GM21825 (cell line): Measurements from ENCODE around the gene PYCR2.

Experiments
- ATAC-seq: cut with Tn5 transposase; IDR thresholded peaks from one replicate; pipeline ENCODE4 v1.9.1; 2021; ENCODE audit warnings: mild to moderate bottlenecking, moderate library complexity; ENCODE audit not compliant: unreplicated experiment

PYCR2 gene

DNA sequence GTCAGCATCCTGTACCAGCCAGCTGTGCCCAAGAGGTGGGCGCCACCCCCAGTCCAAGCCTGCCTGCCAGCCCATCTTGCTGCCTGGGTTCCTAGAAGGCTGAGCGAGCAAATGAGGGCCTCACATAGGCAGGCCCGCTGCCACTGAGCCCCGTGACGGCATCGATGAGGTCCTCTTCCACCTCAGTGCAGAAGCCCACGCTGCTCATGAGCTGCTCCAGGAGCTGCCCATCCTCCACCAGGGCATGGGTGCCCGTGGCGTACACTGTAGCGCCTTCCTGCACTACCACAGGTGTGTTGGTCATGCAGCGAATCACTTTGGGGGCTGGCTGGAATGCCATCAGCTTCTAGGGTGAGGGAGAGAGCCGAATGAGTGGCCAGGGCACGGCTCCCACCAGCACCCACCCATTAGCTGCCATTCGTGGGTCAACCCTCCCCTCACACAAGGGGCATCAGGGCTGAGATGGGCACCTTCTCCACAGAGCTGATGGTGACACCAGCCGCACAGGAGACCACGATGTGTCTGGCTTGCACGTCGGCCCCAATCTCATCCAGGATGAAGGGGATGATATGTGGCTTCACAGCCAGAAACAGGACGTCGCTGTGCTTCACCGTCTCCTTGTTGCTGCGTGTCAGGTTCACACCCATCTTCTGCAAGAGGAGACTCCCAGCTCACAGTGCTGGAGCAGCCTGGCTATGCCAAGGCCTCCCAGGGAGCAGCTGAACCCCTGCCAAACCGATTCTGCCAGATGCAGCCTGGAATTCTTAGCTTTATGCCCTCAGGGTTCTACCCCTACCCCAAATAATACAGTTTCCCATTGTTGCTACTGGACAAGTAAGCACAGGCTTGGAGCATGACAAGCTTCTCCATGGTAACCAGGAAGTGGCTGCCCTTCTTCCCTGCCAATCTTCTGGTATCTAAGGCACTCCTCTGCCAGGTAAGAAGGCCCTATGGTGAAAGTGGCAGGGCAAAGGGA lies 2.0 kb downstream of the PYCR2 start:
- ATAC-seq, result no peak

DNA sequence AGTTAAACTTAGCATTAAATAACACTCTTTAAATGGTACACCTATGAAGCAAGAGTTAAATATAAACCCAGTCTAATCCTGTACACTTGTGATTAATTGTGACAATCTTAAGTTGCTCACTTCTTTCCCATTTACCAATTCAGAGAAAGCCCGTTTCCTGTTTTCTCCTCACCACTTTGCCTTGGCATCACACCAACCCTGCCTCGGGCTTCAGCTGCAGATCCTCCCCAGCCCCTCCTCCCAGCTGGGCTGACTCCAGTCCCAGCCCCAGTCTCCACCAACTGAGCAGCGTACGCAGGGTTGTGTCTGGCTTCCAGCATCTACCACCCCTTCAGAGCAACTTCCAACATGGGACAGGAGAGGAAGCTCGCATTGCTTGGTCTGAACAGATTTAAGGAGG lies 4.1 kb downstream of the PYCR2 start:
- no peak for ATAC-seq

DNA sequence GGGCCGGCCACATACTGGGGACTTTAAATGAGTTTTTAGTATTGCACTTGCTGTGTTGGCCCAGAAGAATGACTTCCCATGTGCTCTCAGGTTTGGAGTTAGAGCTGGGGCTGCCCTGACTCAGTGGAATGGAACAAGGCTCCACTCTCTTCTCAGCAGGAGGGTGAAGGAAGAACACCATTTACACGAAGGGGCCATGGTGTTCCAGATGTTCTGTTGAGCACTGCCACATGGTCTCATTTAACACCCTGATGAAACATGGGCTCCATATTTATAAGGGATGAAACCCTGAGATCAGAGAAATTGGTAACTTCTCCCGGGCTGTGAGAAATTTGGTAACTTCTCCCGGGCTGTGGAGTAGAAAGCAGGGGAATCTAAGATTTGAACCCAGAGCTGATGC lies 5.8 kb downstream of the PYCR2 start:
- ATAC-seq, result no peak

DNA sequence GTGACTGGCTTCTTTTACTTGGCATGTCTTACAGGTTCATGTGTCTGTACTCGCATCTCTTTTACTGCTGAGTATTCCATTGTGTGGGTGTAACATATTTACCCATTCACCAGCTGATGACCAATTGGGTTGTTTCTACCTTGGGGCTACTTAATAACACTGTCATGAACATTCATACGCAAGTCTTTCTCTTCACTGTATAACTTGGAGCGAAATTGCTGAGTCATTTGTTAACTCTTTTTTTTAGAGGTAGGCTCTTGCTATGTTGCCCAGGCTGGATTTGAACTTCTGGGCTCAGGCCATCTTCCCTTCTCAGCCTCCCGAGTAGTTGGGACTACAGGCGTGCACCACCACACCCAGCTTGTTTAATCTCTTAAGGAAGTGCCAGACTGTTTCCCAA lies 6.5 kb downstream of the PYCR2 start:
- no peak for ATAC-seq

DNA sequence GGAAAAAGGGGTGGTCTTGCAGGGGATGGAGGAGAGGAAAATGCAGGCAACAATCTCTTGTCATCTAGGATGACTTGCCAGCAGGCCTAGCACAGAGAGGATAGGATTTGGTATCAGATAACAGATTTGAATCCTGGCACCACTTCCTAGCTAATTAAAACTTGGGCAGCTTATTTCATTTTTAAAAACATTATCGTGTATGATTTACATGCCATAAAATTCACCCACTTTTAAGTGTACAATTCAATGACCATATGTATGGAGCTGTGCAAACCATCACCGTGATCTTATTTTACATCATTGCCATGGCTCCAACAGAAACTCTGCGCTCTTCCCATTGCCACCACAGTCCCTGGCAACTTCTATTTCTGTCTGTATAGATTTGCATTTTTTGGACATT lies 6.9 kb downstream of the PYCR2 start:
- no peak for ATAC-seq

DNA sequence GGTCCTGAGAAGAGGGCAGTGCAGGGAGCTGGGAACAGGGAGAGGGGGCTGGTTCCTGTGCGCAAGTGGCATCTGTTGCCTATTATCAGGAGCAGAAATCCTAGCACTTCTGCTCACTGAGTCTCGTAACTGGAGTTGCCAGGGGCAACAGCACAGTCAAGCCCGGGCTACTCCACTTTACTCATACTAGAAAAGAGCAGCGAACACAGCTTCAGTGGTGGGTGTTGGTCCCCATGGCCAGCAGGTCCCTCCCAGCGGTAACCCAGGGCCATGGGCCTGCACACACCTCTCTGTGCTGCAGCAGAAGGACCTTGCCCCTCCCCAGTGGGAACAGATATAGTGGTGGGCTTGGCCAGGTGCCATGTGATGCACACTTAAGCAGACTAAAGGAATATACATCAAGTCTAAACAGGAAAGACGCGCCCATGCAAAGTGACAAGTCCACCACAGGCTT lies 8.5 kb downstream of the PYCR2 start:
- ATAC-seq, result no peak

DNA sequence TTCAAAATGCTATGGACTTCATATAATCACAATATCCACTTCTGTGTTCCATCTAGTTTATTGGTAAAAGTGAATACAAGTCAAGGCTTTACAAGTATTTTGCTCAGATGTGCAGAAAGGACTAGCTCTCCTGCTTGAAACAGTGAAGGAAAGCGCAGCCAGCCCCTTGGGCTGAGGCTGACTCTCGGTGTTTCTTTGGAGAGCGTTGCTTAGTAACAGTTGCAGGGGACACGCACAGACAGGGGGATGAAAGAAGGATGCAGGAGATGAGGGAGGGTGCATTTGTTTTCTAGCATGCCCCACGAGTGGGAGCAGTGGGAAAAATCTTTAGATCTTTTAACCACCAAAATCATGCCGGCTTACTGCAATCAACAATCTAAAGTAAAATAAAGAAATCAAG lies 9.1 kb downstream of the PYCR2 start:
- no peak for ATAC-seq

DNA sequence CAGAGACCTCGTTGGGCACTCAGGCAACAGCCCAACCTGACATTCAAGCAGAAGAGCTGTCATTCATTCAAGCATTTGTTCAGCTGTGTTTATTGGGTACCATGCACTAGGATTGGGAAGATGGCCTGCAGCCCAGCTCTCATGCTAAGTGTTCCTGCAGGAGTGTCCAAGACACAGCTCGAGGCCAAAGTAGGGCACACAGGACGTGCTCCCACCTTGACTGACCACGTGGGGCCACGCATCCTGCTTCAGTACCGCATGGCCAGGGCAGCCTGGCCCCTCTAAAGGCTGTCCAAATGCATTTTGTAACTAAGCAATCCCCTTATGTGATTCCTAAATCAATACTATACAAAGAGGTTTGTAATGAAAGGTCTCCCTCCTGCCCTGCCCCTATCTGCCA lies 9.7 kb downstream of the PYCR2 start:
- ATAC-seq, result no peak

DNA sequence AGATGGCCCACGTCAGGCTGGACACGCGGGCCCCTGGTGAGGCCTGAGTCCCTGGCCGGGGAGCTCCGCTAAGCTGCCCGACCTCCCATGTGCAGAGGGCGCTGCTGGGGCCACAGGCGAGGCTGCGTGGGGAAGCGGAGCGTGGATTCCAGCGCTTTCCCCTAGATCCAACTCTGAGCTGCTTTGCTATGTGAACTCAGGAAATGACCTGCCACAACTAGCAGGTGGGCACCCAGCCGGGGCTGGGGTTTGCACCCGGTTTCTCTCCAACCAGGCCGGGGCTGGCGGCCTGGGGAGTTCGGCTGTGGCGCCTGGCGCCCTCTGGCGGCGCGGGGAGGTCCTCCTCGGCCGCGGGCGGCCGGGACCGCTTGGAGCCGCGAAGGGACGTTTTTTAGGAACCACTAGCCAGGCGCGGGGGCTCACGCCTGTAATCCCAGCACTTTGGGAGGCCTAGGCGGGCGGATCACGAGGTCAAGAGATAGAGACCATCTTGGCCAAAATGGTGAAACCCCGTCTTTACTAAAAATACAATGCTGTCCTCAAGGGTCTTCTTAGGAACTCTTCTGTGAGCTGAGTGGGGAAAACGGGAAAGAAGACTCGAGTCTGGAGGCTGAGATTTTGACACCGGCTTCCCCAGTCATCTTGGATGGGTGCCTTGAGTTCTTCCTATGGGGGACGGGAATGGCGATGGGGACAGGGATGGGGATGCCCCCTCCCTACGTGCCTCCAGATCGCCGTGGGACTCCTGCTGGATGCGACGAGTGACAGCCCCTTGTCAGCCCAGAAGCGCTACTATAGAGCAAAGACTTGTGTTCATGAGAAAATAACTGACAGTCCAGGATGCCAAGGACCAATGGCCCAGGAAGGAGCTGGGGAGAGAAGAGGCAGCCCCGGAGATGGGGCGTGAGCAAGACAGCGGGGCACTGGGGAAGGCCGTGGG lies 12.6 kb downstream of the PYCR2 start:
- peak; percentile 59 for ATAC-seq

DNA sequence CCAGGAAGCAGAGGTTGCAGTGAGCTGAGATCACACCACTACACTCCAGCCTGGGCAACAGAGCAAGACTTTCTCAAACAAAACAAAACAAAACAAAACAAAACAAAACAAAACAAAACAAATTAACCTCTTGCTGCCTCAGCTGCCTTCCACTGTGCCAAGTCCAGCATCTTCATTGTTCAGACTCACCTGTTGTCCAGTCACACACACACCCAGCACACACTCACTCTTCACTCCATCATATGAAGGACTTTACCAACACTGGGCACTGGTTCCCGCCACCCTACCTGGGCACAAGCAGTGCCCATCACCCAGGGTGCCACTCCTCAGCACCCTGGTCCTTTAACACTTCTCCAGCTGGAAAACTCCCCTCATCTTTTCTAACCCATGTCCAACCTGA lies 14.6 kb downstream of the PYCR2 start:
- no peak for ATAC-seq

DNA sequence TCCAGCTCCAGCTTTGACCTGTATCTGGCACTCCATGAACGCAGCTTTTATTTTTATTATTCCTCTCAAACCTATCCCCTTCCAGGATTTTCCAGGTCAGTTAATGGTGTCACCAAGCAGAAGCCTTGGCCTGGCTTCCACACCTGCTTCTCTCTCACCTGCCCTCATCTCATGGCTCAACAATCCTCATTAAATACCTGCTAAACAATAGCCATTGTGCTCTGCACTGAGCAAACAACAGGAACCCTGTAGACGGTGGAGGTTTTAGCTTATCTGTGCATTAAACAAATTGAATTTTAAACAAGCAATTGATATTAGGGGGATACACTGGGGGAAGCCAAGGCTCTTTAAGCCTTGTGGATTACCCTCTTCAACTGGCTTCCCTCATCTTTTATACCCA lies 15.3 kb downstream of the PYCR2 start:
- no peak for ATAC-seq

DNA sequence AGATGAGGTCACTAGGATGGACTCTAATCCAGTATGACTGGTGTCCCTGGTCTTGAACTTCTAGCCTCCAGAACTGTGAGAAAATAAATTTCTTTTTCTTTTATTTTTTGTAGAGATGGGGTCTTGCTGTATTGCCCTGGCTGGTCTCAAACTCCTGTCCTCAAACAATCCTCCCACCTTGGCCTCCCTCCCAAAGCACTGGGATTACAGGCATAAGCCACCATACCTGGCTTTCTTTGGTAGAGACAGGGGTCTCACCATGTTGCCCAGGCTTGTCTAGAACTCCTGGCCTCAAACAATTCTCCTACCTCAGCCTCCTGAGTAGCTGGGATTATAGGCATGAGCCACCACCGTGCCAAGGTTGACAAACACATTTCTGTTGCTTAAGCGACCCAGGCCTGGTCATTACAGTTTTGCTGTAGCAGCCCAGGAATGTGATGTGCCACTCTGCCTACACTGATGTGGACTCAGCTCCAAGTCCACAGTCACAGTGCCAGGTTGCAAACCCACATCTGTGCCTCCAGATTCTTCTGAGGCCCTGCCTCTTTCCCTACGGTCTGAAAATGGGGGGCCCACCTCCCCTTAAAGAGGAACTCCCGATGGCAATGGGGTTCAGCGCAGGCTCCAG lies 15.9 kb downstream of the PYCR2 start:
- ATAC-seq, result no peak

DNA sequence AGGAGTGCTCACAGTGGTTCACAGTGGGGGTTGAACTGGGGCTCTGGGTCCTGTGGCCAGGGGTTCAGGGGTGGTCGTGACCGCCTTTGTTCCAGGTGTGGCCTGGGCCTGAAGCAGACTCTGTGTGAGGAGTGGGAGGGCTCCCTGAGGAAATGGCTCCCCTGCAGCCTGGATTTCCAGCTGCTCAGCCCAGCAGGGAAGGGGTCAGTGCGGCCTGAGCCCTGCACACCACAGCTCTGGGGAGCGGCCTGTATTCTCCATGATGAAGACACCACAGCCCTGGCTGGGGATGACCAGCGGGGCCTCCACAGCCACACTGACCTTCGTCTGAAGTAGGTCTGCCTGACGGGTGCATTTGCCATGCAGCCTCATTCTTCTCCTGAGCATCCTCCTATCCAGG lies 16.7 kb downstream of the PYCR2 start:
- no peak for ATAC-seq

DNA sequence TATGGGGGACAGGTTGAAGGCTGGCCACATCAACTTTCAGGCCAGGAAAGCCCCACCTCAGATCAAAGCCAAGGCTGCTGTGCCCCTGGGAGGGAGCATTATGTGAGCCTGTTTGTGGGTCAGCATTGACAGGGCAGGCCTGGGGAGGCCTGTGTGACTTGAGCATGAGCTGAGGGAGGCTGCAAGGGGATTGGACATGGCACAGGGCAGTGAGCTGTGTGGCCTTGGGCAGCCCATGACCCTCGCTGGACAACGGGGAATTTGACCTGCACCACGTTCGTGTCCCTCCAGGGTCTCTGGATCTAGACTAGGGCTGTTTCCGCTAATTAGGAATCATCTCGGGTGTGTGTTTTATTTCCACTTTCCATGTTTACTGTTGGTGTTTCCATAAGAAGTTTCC lies 17.6 kb downstream of the PYCR2 start:
- no peak for ATAC-seq

DNA sequence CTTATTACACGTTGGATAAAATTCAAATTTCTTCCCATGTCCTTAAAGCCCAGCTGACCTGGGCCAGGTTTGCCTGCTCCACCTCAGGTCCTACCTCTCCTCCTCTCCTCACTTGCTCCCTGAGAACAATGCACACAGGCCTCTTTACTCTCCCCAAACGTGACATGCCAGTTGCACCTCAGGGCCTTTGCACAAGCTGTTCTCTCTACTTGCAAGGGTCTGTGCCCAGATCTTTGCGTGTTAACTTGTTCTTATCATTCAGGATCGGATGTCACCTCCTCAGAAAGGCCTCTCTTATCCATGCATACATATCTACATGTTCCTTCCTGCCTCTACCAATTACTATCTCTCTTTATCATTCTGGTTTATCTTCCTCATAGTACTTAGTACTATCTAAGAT lies 20.4 kb downstream of the PYCR2 start:
- no peak for ATAC-seq

DNA sequence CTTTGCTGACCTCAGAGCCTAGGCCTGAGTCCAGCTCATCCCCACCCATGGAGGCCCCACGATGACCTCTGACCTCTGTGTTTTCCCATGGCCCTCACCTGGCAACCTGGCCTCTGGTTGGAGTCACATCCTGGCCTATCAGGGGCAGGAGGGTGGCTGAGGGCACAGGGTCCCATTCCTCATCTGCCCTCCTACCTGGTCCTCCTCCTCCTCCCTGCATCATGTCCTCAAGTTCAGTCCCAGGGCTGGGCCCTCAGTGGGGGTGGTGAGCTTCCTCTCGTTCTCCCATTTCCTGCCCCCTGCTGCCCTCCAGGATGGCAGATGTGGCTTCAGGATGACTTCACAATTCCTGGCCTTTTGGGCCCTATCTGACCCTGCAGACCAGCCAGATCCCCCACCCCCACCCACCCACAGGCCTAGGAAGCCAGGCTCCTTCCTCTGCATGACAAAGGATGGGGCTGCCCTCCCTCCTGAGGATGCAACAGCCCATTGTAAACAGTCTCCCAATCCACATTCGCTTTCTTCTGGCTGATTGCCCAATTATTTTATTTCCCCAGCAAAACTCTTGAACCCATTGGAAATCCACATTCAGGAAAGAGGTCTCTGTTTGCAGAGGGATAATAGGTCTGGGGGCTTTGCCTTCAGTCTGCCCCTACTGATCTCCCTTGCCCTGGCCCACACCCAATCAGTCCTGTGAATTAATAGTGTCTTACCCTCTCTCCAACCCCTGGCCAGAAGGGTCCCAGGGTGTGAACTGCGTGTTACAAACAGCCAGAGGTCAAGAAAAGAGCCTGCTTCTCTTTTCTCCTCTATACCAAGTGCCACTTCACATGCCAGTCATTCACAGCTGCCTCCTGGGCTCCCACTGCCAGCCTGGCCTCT lies 24.8 kb downstream of the PYCR2 start:
- no peak for ATAC-seq

DNA sequence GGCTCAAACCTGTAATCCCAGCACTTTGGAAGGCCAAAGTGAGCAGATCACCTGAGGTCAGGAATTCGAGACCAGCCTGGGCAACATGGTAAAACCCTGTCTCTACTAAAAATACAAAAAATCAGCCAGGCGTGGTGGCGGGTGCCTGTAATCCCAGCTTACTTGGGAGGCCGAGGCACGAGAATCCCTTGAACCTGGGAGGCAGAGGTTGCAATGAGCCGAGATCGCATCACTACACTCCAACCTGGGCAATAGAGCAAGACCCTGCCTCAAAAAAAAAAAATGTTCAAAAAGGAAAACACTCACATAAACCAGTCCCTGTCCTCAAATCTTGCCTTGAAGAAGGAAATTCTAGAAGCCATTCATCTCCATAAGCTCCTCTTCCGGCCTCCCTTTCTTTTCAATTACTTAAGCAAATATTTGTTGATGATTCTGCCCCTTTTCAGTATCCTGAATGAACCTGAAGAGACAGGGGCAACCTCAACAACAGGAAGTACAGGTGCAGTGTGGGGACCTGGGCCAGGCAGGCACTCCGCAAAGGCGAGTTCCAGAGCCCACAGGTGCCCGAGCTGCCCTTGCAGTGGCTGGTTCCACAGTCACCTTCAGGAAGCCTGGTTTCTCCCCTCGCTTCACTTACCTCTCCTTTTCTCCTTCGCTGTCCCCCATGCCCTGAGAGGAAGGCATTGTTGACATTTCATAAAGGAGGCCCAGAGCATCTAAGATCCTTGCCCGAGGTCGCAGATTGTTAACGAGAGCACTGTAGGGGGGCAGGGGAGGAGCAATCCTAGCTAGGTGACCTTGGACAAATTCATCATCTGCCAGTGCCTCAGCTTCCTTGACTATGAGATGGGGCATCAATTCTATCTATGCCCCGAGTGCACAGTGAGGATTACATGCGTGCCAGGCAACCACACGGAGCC lies 26.2 kb downstream of the PYCR2 start:
- ATAC-seq, result no peak

DNA sequence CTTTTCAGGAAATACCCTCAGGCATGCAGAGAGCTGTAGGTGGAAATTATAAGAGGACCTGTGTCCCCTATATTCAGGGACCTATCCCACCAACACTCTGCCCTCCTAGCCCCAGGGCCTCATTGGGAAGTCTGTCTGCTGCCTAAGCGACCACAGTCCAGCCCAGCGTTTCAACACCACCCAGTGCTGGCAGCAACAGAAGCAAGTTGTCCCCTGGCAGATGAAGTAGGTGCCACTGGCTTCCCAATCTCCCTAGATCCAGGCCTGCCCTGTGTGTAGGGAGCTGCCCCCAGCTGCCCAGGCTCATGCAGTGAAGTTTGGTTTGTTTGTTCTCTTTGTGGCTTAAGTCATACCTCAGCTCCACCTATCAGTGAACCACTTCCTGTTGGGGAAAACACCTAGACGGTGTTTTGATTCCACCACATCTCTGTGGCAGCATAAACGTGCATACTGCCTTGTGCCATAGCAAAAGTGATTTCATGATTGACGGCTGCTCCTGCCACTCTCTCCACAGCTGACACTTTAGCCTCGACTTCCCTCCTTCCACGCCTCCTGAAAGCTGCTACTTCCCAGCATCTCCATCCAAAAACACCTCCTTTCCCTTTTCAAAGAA lies 27.0 kb downstream of the PYCR2 start:
- ATAC-seq, result peak; percentile 100

DNA sequence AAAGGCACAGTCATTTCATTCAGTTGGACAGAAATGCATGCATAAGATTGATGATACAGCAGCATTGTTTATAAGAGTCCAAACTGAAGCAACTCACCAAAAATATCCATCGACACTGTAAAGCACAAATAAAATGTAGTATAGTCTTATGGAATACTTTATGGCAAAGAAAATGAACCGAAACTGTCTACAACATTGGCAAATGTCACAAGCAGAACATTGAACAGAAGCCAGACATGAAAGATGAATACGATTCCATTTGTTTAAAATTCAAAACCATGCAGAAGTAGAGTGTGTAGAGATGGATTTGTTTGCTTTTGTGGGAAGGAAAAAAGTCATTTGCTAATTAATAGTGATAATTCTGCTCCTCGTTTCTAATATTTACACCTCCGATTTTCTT lies 27.6 kb downstream of the PYCR2 start:
- no peak for ATAC-seq
